ENCODE measurements around the gene PARP16. TPM values are rescaled to one million over a fixed set of nuclear protein-coding genes. Genes with fewer than 3 reads are reported as not detected.

PARP16 gene
- total and polyA plus RNA-seq, 2 experiments from 2014 or later, result 9.3 to 19.7 TPM

DNA sequence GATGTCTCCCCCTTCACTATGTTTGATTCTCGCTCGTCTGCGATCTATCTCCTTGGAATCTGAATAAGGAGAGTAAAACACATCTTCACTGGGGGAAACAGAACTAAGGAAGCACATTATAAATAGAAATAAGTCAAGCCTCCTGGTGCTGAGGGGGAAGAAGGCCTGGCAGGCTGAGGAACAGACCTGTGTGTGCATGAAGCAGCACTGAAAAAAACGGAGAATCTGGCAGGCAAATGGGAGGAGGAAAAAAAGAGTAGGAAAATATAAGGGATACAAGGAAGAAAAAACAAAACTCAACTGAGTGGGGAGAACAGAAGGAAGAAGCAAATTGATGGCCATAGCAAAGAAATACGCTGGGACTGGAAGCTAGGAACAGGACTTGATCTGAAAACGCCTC is 25.7 kb downstream of the PARP16 start:
- no peaks in the 10 kb centered on the region for H3K9me3 ChIP-seq (ENCODE audit: low read depth)
- H3K27me3 ChIP-seq, result no peaks in the 10 kb centered on the region
- TF ChIP-seq CTCF (IDR thresholded peaks at IDR 0.05; ENCODE audit: poor library complexity) (no peak), EZH2 (IDR thresholded peaks at IDR 0.05; ENCODE audit: borderline replicate concordance) (no peak), EZH2phosphoT487 (IDR thresholded peaks at IDR 0.05; ENCODE audit: low read depth, severe bottlenecking, unreplicated experiment) (no peak)
- H3K4me1 ChIP-seq (ENCODE audit: insufficient read depth), result peaks cover 34% of the 10 kb centered on the region
- H3K79me2 ChIP-seq, result no peaks in the 10 kb centered on the region
- no peak overlapping the region for H3K27ac ChIP-seq
- H2AFZ ChIP-seq, result no peak overlapping the region
- 97% methylated on average over 6 of the region's 6 CpGs for WGBS (ENCODE audit: low lambda C conversion rate, missing lambda C conversion rate)
- DNase-seq (ENCODE audit: low spot score), result no peak
- no peaks in the 10 kb centered on the region for H3K36me3 ChIP-seq (replicated peaks; ENCODE audit: insufficient read depth, low read depth)
- H4K20me1 ChIP-seq (ENCODE audit: insufficient read depth, poor library complexity, severe bottlenecking), result no peaks in the 10 kb centered on the region
- no peak overlapping the region for H3K4me3 ChIP-seq
- H3K4me2 ChIP-seq, result no peak overlapping the region
- no peaks in the 10 kb centered on the region for H3K9me2 ChIP-seq (replicated peaks; ENCODE audit: insufficient read depth)

- H2AFZ ChIP-seq, result no peak overlapping the region
- H3K4me3 ChIP-seq, result no peak overlapping the region
- H4K20me1 ChIP-seq (ENCODE audit: insufficient read depth, poor library complexity, severe bottlenecking), result no peaks in the 10 kb centered on the region
- no peaks in the 10 kb centered on the region for H3K79me2 ChIP-seq
- no peaks in the 10 kb centered on the region for H3K36me3 ChIP-seq (replicated peaks; ENCODE audit: insufficient read depth, low read depth)
- no peaks in the 10 kb centered on the region for H3K27me3 ChIP-seq
- DNase-seq (ENCODE audit: low spot score), result peak; percentile 51
- TF ChIP-seq EZH2 (IDR thresholded peaks at IDR 0.05; ENCODE audit: borderline replicate concordance), result no peak
- TF ChIP-seq CTCF (IDR thresholded peaks at IDR 0.05; ENCODE audit: poor library complexity), result no peak
- TF ChIP-seq EZH2phosphoT487 (IDR thresholded peaks at IDR 0.05; ENCODE audit: low read depth, severe bottlenecking, unreplicated experiment), result no peak
- no peaks in the 10 kb centered on the region for H3K9me3 ChIP-seq (ENCODE audit: low read depth)
- no peaks in the 10 kb centered on the region for H3K9me2 ChIP-seq (replicated peaks; ENCODE audit: insufficient read depth)
- 72% methylated on average over 7 of the region's 7 CpGs for WGBS (ENCODE audit: low lambda C conversion rate, missing lambda C conversion rate)
- peak overlapping the region; percentile 86 for H3K27ac ChIP-seq
- H3K4me2 ChIP-seq, result peak overlapping the region; percentile 40
- peaks cover 36% of the 10 kb centered on the region for H3K4me1 ChIP-seq (ENCODE audit: insufficient read depth)
These were observed 27.3 kb downstream of the PARP16 start for GRCh38 chr15:65259367-65259797.

GRCh38 chr15:65258375-65259262 is 28.1 kb downstream of the PARP16 start:
- Histone ChIP-seq H3K4me2 (peak overlapping the region; percentile 40), H3K9me2 (replicated peaks; ENCODE audit: insufficient read depth) (no peaks in the 10 kb centered on the region), H3K4me3 (no peak overlapping the region), H3K4me1 (ENCODE audit: insufficient read depth) (peaks cover 34% of the 10 kb centered on the region), H3K27ac (peak overlapping the region; percentile 86), H4K20me1 (ENCODE audit: insufficient read depth, poor library complexity, severe bottlenecking) (no peaks in the 10 kb centered on the region), H3K27me3 (no peaks in the 10 kb centered on the region), H3K36me3 (replicated peaks; ENCODE audit: insufficient read depth, low read depth) (no peaks in the 10 kb centered on the region), H3K9me3 (ENCODE audit: low read depth) (no peaks in the 10 kb centered on the region), H3K79me2 (no peaks in the 10 kb centered on the region), H2AFZ (no peak overlapping the region)
- WGBS (ENCODE audit: low lambda C conversion rate, missing lambda C conversion rate), result 65% methylated on average over 5 of the region's 5 CpGs
- DNase-seq (ENCODE audit: low spot score), result peak; percentile 55
- TF ChIP-seq EZH2 (IDR thresholded peaks at IDR 0.05; ENCODE audit: borderline replicate concordance) (no peak), CTCF (IDR thresholded peaks at IDR 0.05; ENCODE audit: poor library complexity) (no peak), EZH2phosphoT487 (IDR thresholded peaks at IDR 0.05; ENCODE audit: low read depth, severe bottlenecking, unreplicated experiment) (no peak)
